Ishikawa (cell line): Measurements from ENCODE around the gene PARVB.

Source experiments
- CEBPB ChIP-seq: IDR thresholded peaks from 2 replicates; pipeline ENCODE4 v1.6.1; 2012
- CREB1 ChIP-seq: IDR thresholded peaks from 2 replicates; pipeline ENCODE4 v1.6.1; 2012; ENCODE audit warnings: low read depth
- EGR1 ChIP-seq: IDR thresholded peaks from 2 replicates; pipeline ENCODE4 v1.6.1; 2012
- EP300 ChIP-seq: IDR thresholded peaks from 2 replicates; pipeline ENCODE4 v1.6.1; 2012; ENCODE audit warnings: borderline replicate concordance
- FOXM1 ChIP-seq: IDR thresholded peaks from 2 replicates; pipeline ENCODE4 v1.6.1; 2012; ENCODE audit warnings: low read depth, borderline replicate concordance
- NFIC ChIP-seq: IDR thresholded peaks from 2 replicates; pipeline ENCODE4 v1.6.1; 2012
- RAD21 ChIP-seq: IDR thresholded peaks from 2 replicates; pipeline ENCODE4 v1.6.1; 2012; ENCODE audit warnings: low read depth
- TAF1 ChIP-seq: IDR thresholded peaks from 2 replicates; pipeline ENCODE4 v1.6.1; 2012; ENCODE audit warnings: low read depth, mild to moderate bottlenecking
- TCF12 ChIP-seq: IDR thresholded peaks from 2 replicates; pipeline ENCODE4 v1.6.1; 2012; ENCODE audit warnings: low read depth
- TEAD4 ChIP-seq: IDR thresholded peaks from 2 replicates; pipeline ENCODE4 v1.6.1; 2012
- YY1 ChIP-seq: IDR thresholded peaks from 2 replicates; pipeline ENCODE4 v1.6.1; 2012; ENCODE audit warnings: low read depth
- ZBTB7A ChIP-seq: IDR thresholded peaks from 2 replicates; pipeline ENCODE4 v1.6.1; 2012; ENCODE audit warnings: low read depth
- TF ChIP-seq, protein P1 (sequence below): IDR thresholded peaks from 2 replicates; pipeline ENCODE4 v1.6.1; 2012
- TF ChIP-seq, protein P2 (sequence below): IDR thresholded peaks from 2 replicates; pipeline ENCODE4 v1.6.1; 2012
- TF ChIP-seq, protein P3 (sequence below): IDR thresholded peaks from 2 replicates; pipeline ENCODE4 v1.6.1; 2012; ENCODE audit warnings: low read depth, mild to moderate bottlenecking

The PARVB gene, protein sequence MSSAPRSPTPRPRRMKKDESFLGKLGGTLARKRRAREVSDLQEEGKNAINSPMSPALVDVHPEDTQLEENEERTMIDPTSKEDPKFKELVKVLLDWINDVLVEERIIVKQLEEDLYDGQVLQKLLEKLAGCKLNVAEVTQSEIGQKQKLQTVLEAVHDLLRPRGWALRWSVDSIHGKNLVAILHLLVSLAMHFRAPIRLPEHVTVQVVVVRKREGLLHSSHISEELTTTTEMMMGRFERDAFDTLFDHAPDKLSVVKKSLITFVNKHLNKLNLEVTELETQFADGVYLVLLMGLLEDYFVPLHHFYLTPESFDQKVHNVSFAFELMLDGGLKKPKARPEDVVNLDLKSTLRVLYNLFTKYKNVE

DNA sequence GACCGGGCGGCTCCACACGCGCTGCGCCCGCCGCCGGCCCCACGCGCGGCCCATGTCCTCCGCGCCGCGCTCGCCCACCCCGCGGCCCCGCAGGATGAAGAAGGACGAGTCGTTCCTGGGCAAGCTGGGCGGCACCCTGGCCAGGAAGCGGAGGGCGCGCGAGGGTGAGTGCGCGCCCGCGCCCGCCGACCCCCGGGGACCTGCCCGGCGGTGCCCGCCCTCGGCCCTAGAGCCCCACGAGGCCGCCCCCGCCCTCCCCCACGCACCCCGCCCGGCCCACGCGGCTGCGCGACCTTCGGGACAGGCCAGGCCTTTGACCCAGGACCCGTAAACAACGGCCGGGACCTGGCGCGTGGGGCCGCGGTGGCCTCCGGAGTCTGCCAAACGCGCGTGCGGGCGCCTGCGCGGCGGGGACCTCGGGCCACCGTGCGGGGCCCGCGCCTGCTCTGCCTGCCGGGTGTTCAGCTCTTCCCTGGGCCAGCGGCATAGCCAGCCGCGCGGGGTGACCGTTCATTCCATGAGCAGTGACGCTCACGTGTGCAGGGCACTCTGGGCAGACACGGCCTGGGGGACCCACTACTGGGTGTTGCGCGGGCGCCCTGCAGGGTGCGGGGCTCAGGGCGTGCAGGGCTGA is at the start of gene PARVB:
TSS of gene PARVB (plus strand) at position 15 of the 634 bp plus-strand sequence. CDS start at position 53, 38 bp downstream.
- TF ChIP-seq EP300: no peak
- TF ChIP-seq, protein P1, sequence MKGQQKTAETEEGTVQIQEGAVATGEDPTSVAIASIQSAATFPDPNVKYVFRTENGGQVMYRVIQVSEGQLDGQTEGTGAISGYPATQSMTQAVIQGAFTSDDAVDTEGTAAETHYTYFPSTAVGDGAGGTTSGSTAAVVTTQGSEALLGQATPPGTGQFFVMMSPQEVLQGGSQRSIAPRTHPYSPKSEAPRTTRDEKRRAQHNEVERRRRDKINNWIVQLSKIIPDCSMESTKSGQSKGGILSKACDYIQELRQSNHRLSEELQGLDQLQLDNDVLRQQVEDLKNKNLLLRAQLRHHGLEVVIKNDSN: peak; percentile 45

DNA sequence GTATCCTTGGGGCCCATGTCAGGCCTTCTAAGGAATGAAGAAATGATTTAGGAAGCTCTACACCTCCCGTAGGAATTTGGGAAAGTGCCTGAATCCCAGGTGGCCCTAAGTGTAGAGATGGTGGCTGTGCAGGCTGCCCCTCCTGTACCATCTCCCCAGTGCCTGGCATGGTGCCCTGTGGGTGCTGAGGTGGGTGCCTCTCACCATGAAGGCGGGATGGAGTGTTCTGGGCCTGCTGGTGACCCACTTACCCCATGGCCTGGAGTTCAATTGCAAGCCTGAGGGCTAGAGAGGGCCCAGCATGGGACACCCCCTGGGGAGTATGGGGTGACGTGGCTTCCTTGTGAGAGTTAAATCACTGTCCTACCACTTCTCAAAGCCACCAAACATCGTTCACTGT is 49.1 kb upstream of the PARVB start:
- TF ChIP-seq TCF12 (no peak), FOXM1 (no peak), RAD21 (no peak), EP300 (no peak), TEAD4 (no peak), CREB1 (no peak), NFIC (no peak), EGR1 (no peak), CEBPB (no peak), ZBTB7A (no peak), YY1 (no peak), TAF1 (no peak)
- TF ChIP-seq, protein P2, sequence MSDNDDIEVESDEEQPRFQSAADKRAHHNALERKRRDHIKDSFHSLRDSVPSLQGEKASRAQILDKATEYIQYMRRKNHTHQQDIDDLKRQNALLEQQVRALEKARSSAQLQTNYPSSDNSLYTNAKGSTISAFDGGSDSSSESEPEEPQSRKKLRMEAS: no peak
- TF ChIP-seq, protein P1: no peak
- TF ChIP-seq, protein P3, sequence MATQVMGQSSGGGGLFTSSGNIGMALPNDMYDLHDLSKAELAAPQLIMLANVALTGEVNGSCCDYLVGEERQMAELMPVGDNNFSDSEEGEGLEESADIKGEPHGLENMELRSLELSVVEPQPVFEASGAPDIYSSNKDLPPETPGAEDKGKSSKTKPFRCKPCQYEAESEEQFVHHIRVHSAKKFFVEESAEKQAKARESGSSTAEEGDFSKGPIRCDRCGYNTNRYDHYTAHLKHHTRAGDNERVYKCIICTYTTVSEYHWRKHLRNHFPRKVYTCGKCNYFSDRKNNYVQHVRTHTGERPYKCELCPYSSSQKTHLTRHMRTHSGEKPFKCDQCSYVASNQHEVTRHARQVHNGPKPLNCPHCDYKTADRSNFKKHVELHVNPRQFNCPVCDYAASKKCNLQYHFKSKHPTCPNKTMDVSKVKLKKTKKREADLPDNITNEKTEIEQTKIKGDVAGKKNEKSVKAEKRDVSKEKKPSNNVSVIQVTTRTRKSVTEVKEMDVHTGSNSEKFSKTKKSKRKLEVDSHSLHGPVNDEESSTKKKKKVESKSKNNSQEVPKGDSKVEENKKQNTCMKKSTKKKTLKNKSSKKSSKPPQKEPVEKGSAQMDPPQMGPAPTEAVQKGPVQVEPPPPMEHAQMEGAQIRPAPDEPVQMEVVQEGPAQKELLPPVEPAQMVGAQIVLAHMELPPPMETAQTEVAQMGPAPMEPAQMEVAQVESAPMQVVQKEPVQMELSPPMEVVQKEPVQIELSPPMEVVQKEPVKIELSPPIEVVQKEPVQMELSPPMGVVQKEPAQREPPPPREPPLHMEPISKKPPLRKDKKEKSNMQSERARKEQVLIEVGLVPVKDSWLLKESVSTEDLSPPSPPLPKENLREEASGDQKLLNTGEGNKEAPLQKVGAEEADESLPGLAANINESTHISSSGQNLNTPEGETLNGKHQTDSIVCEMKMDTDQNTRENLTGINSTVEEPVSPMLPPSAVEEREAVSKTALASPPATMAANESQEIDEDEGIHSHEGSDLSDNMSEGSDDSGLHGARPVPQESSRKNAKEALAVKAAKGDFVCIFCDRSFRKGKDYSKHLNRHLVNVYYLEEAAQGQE: no peak

DNA sequence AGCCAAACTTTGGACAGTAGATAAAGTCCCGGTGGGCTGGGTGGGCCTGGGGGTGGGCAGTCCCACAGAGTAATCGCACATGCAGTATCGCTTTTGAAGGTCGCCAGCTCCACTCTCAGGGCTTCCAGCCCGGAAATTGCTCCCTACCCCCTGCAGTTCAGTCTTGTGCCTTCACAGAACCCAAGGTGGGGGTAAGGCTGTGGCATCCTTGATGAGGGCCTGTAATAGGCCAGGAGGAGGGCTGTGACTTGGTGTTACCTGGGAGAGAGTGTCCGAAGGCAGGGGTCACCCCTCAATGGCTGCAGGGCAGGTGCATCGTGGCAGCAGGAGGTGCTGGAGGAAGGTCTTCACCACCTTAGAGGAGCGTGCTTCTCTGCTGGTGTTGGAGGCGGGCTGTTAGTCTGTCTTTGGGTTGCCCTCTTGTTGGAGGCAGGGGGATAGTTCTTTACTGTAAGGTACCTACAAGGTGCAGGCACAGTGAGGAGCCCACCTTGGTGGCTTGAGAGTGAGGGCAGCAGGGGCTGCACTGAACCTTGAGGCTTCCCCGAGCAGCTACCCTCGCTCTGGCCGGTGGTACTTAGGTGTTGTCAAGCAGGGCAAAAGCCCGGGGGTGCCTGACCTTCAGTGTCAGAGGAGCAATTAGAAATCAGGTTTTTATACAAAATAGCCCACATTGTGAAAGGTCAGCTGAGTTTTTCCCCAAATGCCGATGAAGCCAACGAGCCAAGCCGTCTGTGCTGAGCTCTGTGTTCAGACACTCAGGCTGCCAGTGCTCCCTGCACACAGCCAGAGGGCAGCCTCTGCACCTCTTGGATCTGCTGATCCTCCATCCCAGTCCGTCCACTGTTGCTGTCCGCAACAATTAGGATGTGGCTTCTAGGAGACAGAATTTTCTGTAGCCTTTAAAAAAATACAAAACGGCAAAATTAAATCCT is 47.0 kb upstream of the PARVB start:
- TF ChIP-seq, protein P3: no peak
- TF ChIP-seq YY1: no peak
- no peak for TF ChIP-seq FOXM1
- TF ChIP-seq RAD21: no peak
- TF ChIP-seq CREB1: no peak
- no peak for TF ChIP-seq TEAD4
- TF ChIP-seq, protein P2: no peak
- TF ChIP-seq, protein P1: no peak
- no peak for TF ChIP-seq ZBTB7A
- TF ChIP-seq TAF1: no peak
- no peak for TF ChIP-seq CEBPB
- no peak for TF ChIP-seq EGR1
- no peak for TF ChIP-seq TCF12
- TF ChIP-seq EP300: no peak
- TF ChIP-seq NFIC: no peak

DNA sequence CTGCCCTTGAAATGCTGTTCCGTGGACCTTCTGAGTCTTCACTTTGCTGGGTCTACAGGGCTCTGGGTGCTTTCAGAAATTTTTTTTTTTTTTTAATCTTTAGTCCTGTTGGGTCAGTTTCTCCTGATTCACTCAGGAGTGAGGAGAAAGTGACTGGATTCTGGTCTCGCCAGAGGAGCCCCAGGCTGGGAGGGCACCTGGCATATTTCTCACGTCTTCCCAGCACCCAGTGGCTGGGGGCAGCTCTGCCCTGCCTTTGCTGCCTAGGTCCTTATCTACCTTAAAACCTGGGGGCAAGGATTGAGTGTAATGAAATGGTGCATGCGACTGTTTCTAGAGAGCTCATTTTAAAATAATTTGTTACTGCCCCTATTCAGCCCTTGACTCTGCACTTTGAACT is 45.5 kb upstream of the PARVB start:
- TF ChIP-seq TAF1 (no peak), CEBPB (no peak), NFIC (no peak)

DNA sequence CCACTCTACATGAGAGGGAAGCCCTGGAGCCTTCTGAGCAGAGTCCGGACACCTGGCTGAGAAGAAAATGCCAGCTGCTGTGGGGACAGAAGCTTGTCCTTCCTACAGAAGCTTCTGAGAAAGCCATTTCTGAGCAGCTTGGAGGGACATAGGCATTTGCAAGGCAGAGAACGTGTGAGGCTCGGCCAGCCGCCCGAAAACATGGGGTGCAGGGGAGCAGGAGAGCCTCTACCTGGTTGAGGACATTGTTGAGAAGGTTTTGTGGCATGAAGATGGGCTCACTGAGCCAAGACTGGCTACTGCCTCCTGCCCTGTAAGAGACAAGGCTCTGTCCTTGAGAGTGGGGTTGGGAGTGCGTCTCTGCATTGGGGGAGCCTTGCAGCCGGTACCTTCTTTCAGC is 43.5 kb upstream of the PARVB start:
- no peak for TF ChIP-seq EP300
- TF ChIP-seq, protein P1: no peak
- TF ChIP-seq NFIC: no peak
- no peak for TF ChIP-seq RAD21
- TF ChIP-seq CREB1: no peak
- no peak for TF ChIP-seq YY1
- TF ChIP-seq, protein P3: no peak
- no peak for TF ChIP-seq EGR1
- TF ChIP-seq FOXM1: no peak
- TF ChIP-seq, protein P2: no peak
- TF ChIP-seq CEBPB: no peak
- no peak for TF ChIP-seq TEAD4
- no peak for TF ChIP-seq ZBTB7A
